NCI-H226 (cell line): ENCODE measurements around the gene RAB17.

ENCODE experiments used
- DNase-seq: peaks from one replicate; pipeline ENCODE4 v3.0.0-alpha.2; 2015

RAB17 gene

GRCh38 chr2:237590272-237591140 lies at the start of gene RAB17:
RAB17 (minus strand) TSS chr2:237590734; CDS start chr2:237586154, 4,580 bp downstream.
- DNase-seq = peak; percentile 67

- no peak for DNase-seq
Measured at GRCh38 chr2:237639836-237640220, 49.3 kb upstream of the RAB17 start.

GRCh38 chr2:237639052-237639835 lies 48.7 kb upstream of the RAB17 start:
- no peak for DNase-seq

GRCh38 chr2:237638176-237638575 lies 47.6 kb upstream of the RAB17 start:
- DNase-seq = no peak

- DNase-seq = peak; percentile 34
Measured at GRCh38 chr2:237637429-237638135, 47.0 kb upstream of the RAB17 start.

- no peak for DNase-seq
Measured at GRCh38 chr2:237636578-237636977, 46.0 kb upstream of the RAB17 start.

GRCh38 chr2:237633061-237633561 lies 42.6 kb upstream of the RAB17 start:
- DNase-seq = no peak

GRCh38 chr2:237631801-237632585 lies 41.5 kb upstream of the RAB17 start:
- no peak for DNase-seq

GRCh38 chr2:237631007-237631785 lies 40.7 kb upstream of the RAB17 start:
- peak; percentile 48 for DNase-seq

- no peak for DNase-seq
Measured at GRCh38 chr2:237630216-237631000, 39.9 kb upstream of the RAB17 start.

GRCh38 chr2:237629739-237630138 lies 39.2 kb upstream of the RAB17 start:
- peak; percentile 75 for DNase-seq

- no peak for DNase-seq
Measured at GRCh38 chr2:237629188-237629534, 38.6 kb upstream of the RAB17 start.

GRCh38 chr2:237628247-237629187 lies 38.0 kb upstream of the RAB17 start:
- no peak for DNase-seq

GRCh38 chr2:237627441-237628246 lies 37.1 kb upstream of the RAB17 start, which contains the start of gene LRRFIP1:
LRRFIP1 (plus strand) TSS chr2:237627587; CDS start chr2:237627645, 58 bp downstream.
- no peak for DNase-seq

- DNase-seq = no peak
Measured at GRCh38 chr2:237626813-237627440, 36.4 kb upstream of the RAB17 start.

- no peak for DNase-seq
Measured at GRCh38 chr2:237625777-237626176, 35.2 kb upstream of the RAB17 start.

- DNase-seq = no peak
Measured at GRCh38 chr2:237625216-237625705, 34.7 kb upstream of the RAB17 start.

- no peak for DNase-seq
Measured at GRCh38 chr2:237624565-237624964, 34.0 kb upstream of the RAB17 start.
